ENCODE measurements around the gene ZNF185.

Gene ZNF185

GRCh38 chrX:152884171-152884570, 13.7 kb upstream of the ZNF185 start:
- TF ChIP-seq CTCF (IDR thresholded peaks at IDR 0.05; ENCODE audit: extremely low read depth, missing control alignments) = no peak

DNA sequence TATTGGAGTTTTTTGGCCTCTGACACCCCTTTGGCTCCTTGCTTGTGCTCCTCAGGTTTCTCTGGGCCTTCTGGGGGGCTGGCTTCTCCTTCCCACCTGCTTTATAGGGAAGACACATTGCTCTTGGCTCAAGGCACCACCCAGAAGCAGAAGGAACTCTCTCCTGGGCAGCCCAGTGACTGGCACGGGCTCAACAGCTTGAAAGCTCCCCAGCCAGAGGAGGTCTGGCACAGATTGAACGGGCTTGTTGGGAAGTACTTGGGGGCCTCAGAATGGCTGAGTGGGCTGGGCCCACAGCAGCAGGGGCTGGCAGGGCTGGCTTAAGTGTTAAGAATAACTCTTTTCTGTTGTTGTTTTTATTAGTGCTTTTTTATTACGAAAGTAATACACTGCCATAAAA, 11.2 kb upstream of the ZNF185 start:
- no peak for TF ChIP-seq CTCF (IDR thresholded peaks at IDR 0.05; ENCODE audit: extremely low read depth, missing control alignments)
- DNase-seq (ENCODE audit: low spot score) = no peak

More at GRCh38 chrX:152884171-152884570, 13.7 kb upstream of the ZNF185 start:
- DNase-seq (ENCODE audit: low spot score) = no peak

- no peak for DNase-seq (ENCODE audit: low spot score)
- TF ChIP-seq CTCF (IDR thresholded peaks at IDR 0.05; ENCODE audit: extremely low read depth, missing control alignments) = no peak
Measured at GRCh38 chrX:152892499-152892898, 5.4 kb upstream of the ZNF185 start.

DNA sequence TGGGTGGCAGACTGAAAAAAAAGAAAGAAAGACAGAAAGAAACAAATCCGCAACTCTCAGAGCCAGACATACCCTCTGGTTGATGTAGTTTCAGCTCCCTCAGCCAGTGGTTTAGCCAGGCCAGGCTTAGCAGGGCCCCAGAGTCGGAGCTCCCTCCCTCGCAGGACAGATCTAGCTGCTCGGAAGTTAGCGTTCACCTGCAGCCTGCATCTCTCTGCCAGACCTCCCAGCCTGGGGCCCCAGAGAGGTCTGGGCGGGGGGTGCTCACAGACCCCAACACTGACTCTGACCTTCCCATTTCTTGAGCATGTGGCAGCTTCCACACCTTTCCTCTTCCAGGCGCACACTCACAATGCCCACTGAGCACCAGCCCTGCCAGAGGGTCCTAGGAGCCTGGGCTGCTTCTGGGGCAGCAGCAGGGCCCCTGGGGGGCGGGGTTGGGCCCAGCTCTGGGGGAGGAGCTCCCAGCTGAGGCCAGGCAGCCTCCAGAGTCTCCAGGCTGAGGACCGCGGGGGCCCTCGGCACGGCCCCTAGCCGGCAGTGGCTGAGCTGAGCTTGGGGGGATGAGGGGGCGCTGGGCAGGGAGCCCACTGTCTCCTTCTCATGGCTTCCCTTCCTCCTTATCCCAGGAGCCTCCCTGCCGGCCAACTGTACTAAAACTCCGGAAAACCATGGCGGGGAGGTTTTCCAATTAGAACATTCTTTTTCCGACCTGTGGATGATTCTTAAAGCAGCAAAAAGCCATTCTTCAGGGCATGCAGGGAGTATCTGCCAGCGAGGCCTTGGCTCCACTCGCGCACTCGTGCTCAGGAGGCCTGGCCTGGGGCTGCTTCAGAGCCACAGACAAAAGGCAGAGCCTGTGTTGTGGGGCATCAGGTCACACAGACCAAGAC, 4.6 kb upstream of the ZNF185 start:
- no peak for DNase-seq (ENCODE audit: low spot score)

GRCh38 chrX:152893980-152894610, 3.8 kb upstream of the ZNF185 start:
- no peak for TF ChIP-seq CTCF (IDR thresholded peaks at IDR 0.05; ENCODE audit: extremely low read depth, missing control alignments)
- no peak for DNase-seq (ENCODE audit: low spot score)

More for the DNA sequence above, 4.6 kb upstream of the ZNF185 start:
- no peak for TF ChIP-seq CTCF (IDR thresholded peaks at IDR 0.05; ENCODE audit: extremely low read depth, missing control alignments)

DNA sequence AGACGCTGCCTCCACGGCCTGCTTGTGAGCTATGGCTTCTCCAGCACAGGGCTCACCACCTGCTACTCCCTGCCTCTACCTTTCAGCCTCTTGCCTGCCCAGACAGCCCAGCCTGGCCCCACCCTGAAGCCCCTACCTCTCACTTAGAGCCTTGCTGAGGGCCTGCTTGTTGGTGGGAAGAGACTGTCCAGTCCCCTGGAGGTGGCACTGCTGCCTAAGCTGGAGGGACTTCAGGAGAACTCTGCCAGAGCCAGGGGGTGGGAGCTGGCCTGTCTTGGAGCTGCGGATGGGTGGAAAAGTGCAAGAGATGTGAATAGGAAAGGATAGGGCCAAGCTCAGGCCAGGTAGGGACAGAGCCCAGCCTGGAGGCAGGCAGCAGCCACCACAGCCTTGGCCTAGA, 2.7 kb upstream of the ZNF185 start:
- no peak for DNase-seq (ENCODE audit: low spot score)

More for the DNA sequence above, 2.7 kb upstream of the ZNF185 start:
- no peak for TF ChIP-seq CTCF (IDR thresholded peaks at IDR 0.05; ENCODE audit: extremely low read depth, missing control alignments)

Measured in GM20000 (cell line).